ENCODE results near the gene PIGS. TPM values are rescaled to one million over a fixed set of nuclear protein-coding genes. Genes with fewer than 3 reads are reported as not detected.

The PIGS gene
- total RNA-seq, 1 experiment from 2014 or later: 45.2 TPM

DNA sequence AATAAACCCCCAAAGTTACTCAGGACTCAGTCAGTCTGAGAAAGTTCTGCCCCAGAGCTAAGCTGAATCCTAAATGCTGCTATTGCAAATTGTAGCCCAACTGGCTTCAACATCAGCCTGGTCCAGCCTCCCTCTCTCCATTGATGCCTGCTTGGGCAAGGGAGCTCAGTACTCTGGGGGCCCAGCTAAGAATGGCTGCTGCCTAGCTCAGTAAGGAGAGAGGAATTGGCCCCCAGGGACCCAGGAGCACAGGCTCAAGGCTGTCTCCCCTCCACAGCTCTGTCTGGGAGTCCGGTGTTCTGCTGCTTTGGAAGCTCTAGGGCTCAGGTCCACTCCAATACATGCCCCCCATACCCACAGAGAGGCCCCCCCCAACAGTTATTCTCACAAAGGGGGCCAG is 20.5 kb downstream of the PIGS start:
- DNase-seq (ENCODE audit: low read depth): no peak

GRCh38 chr17:28549236-28550132 is 21.8 kb downstream of the PIGS start:
- DNase-seq (ENCODE audit: low read depth): no peak

DNA sequence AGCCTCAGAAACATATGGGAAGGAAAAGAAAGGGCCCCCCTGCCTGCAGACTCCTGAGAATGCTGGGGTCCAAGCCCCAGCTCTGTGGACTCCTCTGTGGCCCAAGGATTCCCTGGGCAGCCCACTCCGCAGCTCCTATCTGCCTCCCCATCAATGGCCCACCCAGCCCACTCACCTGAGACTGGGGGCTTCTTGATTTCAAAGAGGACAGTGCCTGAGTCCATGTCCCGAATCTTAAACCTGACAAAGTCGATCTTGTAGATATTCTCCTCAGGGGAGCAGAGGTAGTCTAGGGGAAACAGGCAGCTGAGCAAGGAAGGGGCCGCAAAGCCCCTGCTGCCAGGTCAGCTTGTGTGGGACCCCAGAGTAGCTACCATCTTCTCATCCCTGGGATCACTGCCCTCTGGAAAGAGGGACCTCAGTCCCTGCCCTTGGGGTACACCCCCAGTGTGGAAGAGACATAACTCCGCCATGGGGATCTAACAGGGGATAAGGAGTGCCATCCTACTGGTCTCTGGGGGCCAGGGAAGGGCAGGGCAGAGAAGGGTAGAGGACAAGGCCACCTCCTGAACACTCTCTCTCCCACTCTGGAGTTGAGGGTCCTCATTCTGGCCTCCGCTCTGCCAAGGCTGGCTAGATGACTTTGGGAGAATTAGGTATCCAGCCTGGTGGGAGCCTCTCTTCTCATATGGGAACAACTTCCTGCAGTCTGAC is 22.8 kb downstream of the PIGS start:
- no peak for DNase-seq (ENCODE audit: low read depth)

DNA sequence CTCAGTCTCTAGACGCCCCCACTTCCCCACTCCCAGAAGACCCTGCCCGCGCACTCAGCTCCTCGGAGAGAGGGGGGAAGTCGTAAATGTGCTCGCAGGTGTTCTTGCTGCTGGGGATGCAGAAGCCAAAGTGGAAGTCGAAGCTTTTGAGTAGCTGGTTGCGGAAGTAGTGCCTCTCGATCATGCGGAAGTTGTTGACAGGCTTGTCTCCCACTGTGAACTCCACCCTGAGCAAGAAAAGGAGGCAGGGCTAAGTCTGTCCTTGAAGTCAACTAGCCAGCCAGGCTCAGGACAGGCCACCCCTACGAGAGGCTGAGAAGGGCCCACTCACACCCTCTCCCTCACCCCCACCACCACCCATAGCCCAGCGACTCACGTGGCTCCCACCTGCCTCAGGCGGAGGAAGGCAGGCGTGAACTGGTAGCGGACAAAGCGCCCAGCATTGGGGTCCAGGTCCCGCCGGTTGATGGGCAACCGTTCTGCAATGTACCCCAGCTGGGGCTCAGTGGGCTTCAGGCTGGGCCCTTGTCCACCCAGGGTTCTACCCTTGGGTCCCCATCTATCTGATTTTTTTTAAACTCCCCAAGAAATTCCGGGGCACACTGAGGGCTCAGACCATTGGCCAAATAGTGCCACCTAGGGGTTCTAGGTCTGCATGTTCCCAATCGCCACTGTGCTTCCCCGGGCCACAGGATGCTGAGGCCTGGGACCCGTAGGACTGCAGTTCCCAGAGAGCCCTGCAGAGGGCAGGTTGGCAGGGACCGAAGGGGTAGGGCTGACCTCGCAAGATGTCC is 23.5 kb downstream of the PIGS start:
- DNase-seq (ENCODE audit: low read depth): peak; percentile 73

DNA sequence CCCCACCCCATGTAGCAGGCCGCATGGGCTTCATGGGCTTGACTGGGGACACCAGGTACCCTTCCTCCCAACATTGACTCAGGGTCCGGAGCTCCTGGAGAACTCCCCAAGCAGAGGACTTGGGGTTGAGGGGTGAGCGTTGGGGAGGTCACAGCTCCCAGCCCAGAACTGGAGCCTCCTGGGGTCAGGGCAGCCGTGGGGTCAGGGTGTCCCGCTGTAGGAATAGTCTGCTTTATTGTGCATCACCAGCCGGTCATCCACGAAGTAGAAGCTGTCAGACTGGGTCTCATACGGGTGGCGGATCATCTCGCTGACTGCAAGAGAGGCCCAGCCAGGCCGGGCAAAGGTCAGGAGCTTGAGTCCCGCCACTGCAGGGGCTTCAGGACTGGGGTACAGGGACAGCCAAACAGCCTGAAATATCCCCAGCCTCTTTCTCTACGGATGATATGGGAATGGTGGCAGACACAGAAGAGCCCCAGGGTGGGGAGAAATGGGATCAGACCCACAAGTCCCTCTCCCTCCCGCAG is 24.2 kb downstream of the PIGS start:
- no peak for DNase-seq (ENCODE audit: low read depth)

- no peak for DNase-seq (ENCODE audit: low read depth)
Measured at GRCh38 chr17:28545787-28546415, 25.4 kb downstream of the PIGS start.

- no peak for DNase-seq (ENCODE audit: low read depth)
Measured at GRCh38 chr17:28545141-28545503, 26.2 kb downstream of the PIGS start.

GRCh38 chr17:28544402-28545140 is 26.8 kb downstream of the PIGS start:
- no peak for DNase-seq (ENCODE audit: low read depth)

DNA sequence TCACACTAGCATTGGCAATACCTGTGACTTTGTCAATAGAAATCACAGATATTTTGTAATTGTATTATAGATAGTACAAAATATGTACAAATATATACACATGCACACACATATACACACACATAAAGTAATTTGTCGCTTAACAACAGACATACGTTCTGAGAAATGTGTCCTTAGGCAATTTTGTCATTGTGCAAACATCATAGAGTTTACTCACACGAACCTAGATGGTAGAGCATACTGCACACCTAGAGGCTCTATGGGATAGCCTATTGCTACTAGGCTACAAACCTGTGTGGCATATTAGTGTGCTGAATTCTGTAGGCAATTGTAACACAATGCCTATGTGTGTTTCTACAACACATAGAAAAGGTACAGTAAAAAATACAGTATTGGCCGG is 29.9 kb downstream of the PIGS start:
- no peak for DNase-seq (ENCODE audit: low read depth)

DNA sequence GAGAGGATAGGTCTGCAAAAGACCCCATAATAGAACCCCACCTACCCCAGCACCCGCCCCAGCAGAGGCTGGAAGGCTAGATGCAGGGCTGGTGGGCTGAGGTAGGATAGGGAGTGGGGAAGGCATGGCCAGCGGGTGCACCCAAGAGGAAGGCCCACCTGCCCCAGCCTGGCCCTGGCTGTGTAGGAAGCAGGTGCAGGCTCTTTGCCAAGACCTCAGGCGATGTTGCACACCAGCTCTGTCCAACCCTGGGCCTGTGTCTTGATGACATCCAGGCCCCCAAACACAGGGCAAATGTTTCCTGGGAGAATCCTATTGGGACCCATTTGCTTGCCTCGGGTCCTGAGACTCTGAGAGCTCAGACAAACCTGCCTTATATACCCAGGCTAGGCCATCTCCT is 31.1 kb downstream of the PIGS start:
- no peak for DNase-seq (ENCODE audit: low read depth)

DNA sequence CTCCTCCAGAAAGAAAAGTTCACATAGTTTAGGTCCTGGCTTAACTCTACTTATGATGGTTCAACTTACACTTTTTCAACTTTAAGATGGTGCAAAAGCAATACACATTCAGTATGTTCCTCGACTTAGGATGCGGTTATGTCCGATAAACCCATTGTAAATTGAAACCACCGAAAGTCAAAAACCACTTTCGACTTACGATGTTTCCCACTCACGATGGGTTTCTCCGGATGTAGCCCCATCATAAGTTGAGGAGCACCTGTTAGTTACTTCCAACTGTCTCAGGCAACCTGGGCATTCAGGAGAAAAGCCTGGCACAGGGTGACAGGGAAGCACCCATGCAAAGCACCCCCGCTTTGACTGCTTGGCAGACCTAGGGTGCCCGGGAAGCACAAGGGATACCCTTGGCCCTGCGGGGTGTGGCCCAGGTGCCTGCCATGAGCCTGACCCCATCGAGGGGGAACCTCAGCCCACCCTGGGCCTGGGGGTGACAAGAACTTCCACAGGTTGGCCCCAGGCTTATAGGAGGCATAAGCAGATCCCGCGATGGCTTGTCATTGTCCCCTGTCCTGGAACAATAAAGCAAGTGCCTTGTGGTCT is 32.9 kb downstream of the PIGS start:
- no peak for DNase-seq (ENCODE audit: low read depth)

DNA sequence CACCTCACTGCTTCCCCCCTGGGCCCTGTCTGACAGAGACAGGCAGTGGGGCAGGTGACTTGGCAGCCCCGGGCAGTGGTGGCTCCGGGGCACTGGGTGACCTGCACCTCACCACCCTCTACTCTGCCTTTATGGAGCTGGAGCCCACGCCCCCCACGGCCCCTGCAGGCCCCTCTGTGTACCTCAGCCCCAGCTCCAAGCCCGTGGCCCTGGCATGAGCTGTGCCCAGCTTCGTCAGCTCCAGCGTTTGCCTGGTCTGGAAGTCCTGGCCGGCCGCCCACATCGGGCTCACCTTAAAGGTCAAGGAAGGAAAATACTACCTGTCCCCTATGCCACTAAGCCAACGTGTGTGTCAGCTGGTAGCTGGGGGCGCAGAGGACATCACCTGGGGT is 34.1 kb downstream of the PIGS start:
- DNase-seq (ENCODE audit: low read depth): no peak

- DNase-seq (ENCODE audit: low read depth): no peak
Measured at GRCh38 chr17:28536532-28537218, 34.6 kb downstream of the PIGS start.

GRCh38 chr17:28534740-28535375 is 36.5 kb downstream of the PIGS start:
- no peak for DNase-seq (ENCODE audit: low read depth)

GRCh38 chr17:28533091-28533807 is 38.1 kb downstream of the PIGS start:
- DNase-seq (ENCODE audit: low read depth): no peak

DNA sequence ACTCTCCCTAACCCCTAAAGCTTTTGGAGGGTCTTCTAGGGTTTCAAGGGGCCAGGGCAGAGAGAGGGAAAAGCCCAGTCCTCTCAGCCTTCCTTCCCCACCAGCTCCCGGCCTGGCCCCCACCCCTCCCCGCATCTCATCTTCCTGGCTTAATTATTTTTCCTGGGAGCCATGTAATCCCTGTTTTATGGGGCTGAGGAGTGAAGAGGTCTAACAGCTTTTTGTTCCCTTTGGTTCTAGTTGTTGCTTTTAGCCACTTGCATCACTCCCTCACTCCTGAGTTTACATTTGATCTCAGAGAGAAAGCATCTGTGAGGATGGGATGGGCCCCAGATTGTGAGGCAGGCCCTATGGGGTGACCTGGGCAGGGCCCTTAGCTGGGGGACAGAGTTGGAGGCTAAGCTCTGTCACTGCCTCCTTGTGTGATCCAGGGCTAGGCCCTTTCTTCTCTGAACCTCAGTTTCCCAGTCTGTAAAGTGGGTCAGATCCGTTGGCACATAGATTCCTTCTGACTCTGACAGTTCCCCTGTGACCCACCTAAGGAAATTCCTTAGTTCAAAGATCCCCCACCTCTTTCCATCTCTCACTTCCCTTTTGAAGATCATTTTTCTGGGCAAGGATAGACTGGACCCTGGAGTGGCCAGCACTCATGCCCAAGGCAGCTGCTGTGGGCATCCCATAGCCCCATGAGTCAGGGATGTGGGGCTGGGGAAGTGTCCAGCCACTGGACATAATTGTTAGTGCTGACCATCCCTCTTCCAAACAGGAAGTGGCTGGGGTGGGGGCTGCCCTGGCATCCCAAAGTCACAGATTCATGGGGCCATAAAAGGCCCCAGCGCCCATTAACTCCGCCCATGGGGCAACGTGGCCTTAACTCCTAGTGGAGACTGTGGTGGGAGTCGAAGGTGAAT is 39.0 kb downstream of the PIGS start:
- DNase-seq (ENCODE audit: low read depth): peak; percentile 34

- no peak for DNase-seq (ENCODE audit: low read depth)
Measured at GRCh38 chr17:28530926-28531325, 40.4 kb downstream of the PIGS start.

Data from LHCN-M2 (cell line).